ENCODE data around the gene DHFR2.

DHFR2 gene

DNA sequence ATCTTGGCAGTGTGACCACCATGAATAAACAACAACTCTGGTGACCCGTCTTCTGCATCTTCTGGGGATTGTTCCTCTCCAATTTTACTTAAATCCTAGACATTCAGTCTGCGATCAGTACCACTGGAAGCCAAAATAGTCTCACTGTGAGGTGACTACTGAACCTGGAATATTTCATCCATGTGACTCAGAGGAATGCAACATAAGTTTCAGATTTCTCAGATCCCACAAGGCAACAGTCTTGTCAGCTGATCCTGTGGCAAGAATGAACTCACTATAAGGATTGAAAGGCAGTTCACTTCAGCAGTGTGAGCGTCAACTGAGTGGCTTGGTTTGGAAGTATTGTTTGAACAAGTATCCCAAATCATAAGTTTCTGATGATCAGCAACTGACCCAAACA is 13.3 kb upstream of the DHFR2 start:
- no peak overlapping the region for H3K4me3 ChIP-seq (ENCODE audit: low read depth, low read length)
- TF ChIP-seq, protein P1, sequence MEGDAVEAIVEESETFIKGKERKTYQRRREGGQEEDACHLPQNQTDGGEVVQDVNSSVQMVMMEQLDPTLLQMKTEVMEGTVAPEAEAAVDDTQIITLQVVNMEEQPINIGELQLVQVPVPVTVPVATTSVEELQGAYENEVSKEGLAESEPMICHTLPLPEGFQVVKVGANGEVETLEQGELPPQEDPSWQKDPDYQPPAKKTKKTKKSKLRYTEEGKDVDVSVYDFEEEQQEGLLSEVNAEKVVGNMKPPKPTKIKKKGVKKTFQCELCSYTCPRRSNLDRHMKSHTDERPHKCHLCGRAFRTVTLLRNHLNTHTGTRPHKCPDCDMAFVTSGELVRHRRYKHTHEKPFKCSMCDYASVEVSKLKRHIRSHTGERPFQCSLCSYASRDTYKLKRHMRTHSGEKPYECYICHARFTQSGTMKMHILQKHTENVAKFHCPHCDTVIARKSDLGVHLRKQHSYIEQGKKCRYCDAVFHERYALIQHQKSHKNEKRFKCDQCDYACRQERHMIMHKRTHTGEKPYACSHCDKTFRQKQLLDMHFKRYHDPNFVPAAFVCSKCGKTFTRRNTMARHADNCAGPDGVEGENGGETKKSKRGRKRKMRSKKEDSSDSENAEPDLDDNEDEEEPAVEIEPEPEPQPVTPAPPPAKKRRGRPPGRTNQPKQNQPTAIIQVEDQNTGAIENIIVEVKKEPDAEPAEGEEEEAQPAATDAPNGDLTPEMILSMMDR (IDR thresholded peaks at IDR 0.05; ENCODE audit: borderline replicate concordance, insufficient read depth, low read depth, low read length): no peak

DNA sequence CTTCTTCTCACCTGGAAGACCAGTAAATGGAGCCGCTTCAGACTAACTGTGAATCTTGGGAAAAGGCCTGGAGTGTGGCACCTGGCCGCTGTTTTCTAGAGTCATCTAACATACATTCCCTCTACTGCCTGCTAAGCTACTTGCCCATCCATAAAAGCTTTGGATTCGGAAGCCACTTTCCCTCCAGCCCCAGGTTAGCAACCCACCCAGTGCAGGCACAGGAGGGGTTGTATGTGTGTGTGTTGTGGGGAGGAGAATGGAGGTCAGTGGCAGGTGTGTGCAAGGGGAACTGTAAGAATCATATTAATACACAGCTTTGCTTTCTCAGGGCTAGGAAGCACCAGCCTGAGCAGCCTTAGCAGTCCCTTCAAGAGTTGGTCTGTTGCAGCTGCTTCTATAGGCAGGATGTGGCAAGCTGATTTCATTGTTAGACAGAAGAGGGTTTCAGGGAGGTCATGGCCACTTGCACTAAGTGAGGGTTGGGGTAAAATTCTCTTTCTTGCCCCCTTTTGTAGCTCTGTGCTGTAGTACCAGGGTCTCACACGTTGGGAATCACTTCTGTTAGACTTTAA is 9.1 kb upstream of the DHFR2 start:
- TF ChIP-seq, protein P1 (IDR thresholded peaks at IDR 0.05; ENCODE audit: borderline replicate concordance, insufficient read depth, low read depth, low read length): no peak
- no peak overlapping the region for H3K4me3 ChIP-seq (ENCODE audit: low read depth, low read length)

DNA sequence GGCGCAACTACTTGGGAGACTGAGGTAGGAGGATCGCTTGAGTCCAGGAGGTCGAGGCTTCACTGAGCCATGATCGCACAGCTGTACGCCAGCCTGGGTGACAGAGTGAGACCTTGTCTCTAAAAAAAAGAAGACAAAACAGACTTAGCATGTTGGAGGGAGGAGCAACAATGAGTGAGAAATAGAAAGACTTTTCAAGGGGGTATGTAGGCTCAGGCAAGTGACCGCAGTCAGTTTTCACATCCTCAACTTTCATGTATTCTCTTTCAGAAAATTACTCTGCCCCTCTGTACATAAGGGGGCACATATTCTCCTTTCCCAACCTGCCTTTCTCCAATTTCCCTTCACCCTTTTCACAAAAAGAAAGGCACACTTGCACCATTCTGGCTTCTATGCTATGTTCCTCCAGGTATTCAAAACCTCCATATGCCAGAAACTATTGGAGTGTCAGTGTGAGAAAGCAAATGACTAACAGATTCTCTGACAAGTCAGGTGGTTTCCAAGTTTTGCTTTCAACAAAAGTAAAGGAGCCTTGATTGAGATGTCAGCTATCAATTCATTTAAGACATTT is 7.7 kb upstream of the DHFR2 start:
- H3K4me3 ChIP-seq (ENCODE audit: low read depth, low read length): no peak overlapping the region
- TF ChIP-seq, protein P1 (IDR thresholded peaks at IDR 0.05; ENCODE audit: borderline replicate concordance, insufficient read depth, low read depth, low read length): no peak

DNA sequence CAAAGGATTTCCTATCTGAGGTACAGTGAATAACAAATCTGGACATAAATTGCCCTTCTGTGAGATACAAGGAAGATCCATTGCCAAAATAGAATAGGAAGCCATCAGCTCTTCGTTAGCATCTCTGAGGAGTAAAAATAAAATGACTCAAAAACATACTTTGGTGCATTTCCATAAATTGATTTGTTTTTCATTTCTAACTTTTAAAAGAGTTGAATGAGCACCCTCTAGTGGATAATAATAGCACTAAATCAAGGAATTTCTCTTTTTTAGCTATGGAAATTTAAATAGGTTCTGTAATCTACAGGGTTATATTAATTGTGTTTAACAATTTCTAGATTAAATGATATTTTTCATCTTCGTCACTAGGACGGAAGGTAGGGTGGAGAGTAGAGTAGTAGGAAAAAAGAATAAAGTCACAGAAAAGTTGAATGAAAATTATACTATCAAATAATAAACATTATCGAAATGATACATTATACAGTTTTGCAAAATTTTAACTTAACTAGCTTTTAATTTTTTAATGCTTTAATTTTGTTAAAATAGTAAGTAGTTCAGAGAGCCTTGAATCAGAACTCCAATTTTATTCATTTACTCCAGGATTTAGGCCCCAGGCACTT is 6.6 kb upstream of the DHFR2 start:
- TF ChIP-seq, protein P1 (IDR thresholded peaks at IDR 0.05; ENCODE audit: borderline replicate concordance, insufficient read depth, low read depth, low read length): no peak
- no peak overlapping the region for H3K4me3 ChIP-seq (ENCODE audit: low read depth, low read length)

DNA sequence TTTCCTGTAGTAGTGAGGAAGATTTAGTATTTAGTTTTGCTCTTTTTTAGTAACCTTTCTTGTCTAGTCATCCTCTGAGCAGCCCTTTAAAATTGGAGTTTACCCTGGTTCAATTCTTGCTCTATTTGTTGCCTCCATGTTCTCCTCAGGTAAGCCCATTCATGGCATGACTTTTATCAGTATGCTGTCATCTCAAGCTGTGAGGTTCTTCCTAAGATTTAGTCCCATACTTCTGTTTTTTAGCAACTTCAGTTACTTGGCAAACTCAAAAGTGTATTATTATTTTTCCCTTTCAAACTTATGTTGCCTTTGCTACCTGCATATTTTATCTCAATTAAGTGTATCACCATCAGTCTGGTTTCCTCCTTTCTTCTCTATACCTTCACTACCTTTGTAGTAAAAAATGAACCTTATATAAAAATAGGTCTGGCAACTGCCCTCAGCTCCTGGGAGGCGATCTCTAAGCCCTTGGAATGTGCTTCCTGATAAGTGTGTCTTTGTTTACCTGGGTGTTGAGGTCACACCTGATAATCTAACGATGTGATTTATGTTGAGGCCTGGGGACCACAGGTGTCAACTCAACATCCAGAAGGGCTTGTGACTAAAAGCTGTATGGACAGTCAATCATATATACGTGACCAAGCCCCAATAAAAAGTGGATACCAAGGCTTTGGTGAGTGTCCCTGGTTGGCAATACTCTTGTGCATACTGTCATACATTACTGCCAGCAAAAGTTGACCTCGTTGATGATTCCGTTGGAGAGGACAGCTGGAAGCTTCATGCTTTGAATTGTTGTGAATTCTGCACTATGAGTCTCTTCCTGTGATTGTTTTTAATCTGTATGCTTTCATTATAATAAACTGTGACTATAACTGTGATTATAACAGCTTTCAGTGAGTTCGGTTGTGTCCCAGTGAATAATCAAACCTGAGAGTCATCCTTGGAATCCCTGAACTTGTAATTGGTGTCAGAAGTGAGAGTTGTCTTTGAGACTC is 4.1 kb upstream of the DHFR2 start:
- TF ChIP-seq, protein P1 (IDR thresholded peaks at IDR 0.05; ENCODE audit: borderline replicate concordance, insufficient read depth, low read depth, low read length): no peak
- H3K4me3 ChIP-seq (ENCODE audit: low read depth, low read length): no peak overlapping the region

DNA sequence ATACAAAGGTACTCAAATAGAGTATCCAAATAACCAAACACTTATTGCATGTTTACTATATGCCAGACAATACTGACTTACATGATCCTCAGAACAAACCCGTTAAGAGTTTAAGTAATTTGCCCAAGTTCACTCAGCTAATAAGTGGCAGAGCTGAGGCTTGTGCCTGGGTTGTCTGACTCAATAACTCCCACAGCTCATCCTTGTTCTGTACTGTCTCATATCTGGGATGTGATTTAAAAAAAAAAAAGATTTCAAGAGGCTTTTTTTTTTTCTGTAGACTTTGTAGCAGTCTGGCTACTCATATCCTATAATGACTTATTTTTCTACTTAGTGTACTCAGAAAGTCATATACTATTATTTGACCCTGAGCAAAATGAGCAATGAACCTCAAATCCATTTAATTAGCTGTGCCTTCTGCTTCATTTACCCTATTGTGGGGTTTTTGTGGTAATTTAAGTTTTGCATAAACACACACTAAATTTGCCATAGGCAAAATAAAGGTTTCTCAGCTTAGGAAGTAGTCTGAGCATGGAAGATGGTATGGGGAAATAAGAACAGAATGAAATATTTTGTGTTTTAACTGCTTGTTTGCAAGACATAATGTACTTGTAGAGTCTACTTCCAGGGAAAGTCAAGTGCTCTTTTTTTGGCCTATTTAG is 3.2 kb upstream of the DHFR2 start:
- TF ChIP-seq, protein P1 (IDR thresholded peaks at IDR 0.05; ENCODE audit: borderline replicate concordance, insufficient read depth, low read depth, low read length): no peak
- no peak overlapping the region for H3K4me3 ChIP-seq (ENCODE audit: low read depth, low read length)

Measured in GM12875 (cell line).